Activated CD4-positive, alpha-beta T cell treated with anti-CD3 and anti-CD28 coated beads, Interleukin-2, amount 50 U/mL, for 1 hour (primary cell): Measurements from ENCODE around the gene RASGRF1.

ENCODE experiments used
- DNase-seq: peaks from one replicate; pipeline ENCODE4 v3.0.0-alpha.2; 2020

The RASGRF1 gene

GRCh38 chr15:78927077-78927790 is 163.3 kb downstream of the RASGRF1 start:
- no peak for DNase-seq

DNA sequence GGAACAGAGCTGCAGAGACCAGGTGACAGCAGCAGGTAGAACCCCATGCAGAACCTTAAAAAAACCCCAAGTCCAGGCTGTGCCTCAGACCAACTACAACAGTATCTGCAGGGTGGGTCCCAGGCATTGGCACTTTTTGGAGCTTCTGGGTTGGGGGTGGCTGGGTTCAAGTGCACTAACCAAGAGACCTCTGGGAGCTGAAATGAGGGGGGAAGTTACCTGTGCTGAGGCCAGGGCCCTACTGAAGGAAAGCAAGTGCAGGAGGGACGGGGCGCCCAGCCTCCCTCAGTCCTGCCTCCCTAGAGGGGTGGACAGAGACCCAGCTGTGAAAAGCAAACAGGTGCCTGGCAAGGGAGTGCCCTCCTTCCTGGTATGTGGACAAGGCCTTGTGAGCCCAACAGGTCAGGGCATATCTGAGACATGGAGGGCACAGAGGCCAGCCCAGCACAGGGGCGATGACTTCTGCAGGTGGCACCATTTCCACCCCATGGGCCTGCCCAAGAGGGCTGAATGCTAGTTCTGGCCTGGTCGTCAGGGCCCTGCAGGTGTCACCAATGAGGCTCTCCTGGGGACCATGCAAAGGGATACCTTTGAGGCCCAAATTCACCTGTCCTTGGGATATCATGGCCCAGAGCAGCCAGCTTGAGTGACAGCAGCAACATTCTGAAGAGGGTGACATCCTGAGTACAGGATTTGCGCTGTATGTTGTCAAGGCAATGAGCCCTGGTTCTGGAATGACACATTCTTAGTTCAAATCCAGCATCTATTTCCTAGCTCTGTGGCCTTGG is 164.4 kb downstream of the RASGRF1 start:
- DNase-seq = no peak

- no peak for DNase-seq
These were observed 165.4 kb downstream of the RASGRF1 start for GRCh38 chr15:78925076-78925624.

GRCh38 chr15:78923480-78924360 is 166.9 kb downstream of the RASGRF1 start:
- DNase-seq = no peak

GRCh38 chr15:78923015-78923414 is 167.6 kb downstream of the RASGRF1 start:
- DNase-seq = no peak

- no peak for DNase-seq
These were observed 168.1 kb downstream of the RASGRF1 start for GRCh38 chr15:78922527-78922926.

DNA sequence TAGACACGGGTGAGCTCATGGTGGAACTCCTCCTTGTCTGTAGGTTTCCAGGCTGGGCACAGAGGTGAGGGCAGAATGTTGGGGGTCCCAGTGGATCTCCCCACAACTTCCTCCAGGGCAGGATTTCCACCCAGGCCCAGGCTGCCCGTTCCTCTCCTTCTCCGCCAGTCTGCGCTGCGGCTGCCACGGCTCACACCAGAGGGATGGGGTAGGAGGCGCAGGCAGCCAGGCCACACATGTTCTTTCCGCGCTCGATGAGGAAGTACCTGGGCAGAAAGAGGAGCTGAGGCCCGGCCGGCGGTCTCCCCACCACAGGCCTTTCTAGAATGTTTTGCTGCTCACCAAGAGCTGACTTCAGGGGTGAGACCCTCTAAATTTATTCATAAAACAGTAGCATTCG is 168.6 kb downstream of the RASGRF1 start:
- DNase-seq = no peak

DNA sequence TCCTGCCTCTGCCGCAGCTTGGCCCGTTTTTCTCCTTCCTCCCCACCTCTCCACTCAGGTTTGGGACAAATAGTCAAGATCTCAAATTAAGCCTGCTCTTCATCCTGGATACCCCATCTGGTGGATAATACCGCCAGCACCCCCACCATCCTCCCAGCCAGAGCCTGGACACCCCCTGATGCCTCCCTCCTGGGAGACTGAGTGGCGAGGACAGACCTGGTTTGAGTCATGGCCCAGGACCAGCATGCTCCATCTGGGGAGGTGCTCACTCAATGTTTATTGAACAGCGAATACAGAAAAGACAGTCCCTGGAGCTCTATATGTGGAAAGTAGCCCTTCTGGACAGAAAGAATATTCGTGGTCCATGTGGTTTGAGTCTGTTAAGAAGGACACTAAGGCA is 169.1 kb downstream of the RASGRF1 start:
- DNase-seq = no peak

DNA sequence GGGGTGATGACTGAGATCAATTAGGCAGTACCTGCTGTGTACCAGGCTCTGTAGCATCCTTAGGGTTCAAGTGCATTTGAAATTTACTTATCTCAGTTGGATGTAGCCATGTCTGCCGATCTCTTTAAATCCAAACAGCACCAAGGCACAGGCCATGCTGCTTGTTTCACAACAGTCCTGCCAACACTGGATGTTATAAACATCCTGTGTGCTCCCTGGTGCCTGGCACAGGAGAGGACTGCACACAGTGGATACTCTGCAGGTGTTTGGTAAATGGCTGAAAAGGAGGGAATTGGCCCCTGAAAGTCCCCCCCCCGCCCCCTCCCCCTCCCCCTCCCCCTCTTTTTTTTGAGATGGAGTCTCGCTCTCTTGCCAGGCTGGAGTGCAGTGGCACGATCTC is 172.7 kb downstream of the RASGRF1 start:
- DNase-seq = no peak

GRCh38 chr15:78916088-78916487 is 174.5 kb downstream of the RASGRF1 start:
- DNase-seq = no peak

DNA sequence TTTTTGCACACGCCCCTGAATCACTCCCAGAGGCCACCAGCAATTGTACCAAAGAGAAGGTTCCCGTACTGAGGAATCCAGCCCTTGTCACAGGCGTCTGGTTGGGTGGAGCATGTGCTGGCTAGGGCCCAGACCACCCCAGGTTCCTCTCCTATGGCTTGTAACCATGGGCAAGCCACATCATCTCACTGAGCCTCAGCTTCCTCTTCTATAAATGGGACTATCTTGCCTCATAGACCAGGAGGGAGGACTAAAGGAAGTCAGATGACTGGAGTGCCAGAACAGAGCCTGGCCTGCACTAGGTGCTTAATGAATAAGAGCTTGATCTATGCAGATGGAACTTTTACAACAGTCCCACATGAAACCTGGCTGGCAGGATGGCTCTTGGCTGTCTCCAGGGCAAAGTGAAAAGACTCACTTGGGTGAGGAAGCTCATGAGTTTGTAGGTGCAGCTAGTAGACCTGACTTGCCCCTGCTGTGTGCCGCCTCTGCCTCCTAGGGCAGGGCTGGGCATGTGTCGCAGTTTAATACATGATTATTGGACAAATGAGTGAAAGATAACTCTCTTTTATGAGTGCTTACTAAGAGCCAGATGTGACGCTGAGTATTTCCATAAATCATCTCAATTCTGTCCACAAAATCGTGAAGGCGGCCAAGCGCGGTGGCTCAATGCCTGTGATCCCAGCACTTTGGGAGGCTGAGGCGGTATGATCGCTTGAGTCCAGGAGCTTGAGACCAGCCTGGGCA is 175.1 kb downstream of the RASGRF1 start:
- DNase-seq = no peak

GRCh38 chr15:78914027-78914764 is 176.4 kb downstream of the RASGRF1 start:
- DNase-seq = no peak

DNA sequence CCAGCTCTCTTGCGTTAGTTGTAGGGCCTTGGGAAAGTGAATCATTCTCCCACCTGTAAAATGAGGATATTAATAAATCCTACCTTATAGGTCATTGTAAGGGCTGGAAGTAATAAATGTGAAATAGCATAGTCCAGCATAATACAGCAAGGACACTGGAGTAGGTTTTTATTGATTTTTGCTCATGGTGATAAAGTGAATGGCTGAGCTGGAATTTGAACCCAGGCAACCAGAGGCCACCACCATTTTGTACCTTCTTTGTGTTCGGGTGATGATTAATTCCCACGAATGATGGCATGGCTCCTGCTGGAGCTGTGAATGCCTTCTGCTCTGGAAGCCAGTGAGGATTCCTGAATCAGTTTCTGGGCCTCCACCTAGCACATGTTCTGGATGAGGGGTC is 177.6 kb downstream of the RASGRF1 start:
- DNase-seq = no peak

GRCh38 chr15:78912316-78912715 is 178.3 kb downstream of the RASGRF1 start:
- no peak for DNase-seq

GRCh38 chr15:78910271-78910670 is 180.3 kb downstream of the RASGRF1 start:
- DNase-seq = no peak
